GM12864 (cell line): ENCODE data around the gene LFNG.

Experiments
- DNase-seq: peaks from one replicate; pipeline ENCODE4 v3.0.0-alpha.2; 2011; ENCODE audit warnings: low read depth
- H3K4me3 ChIP-seq: 2 replicates; pipeline ENCODE4 v1.5.1; 2011; ENCODE audit warnings: mild to moderate bottlenecking, low read depth, low read length, control low read depth
- TF ChIP-seq, protein P1 (sequence below): IDR thresholded peaks from 2 replicates; pipeline ENCODE4 v1.5.1; 2011; ENCODE audit warnings: low read depth, mild to moderate bottlenecking, moderate library complexity, low read length, control low read depth, inconsistent platforms; ENCODE audit errors: missing control alignments

Gene LFNG

DNA sequence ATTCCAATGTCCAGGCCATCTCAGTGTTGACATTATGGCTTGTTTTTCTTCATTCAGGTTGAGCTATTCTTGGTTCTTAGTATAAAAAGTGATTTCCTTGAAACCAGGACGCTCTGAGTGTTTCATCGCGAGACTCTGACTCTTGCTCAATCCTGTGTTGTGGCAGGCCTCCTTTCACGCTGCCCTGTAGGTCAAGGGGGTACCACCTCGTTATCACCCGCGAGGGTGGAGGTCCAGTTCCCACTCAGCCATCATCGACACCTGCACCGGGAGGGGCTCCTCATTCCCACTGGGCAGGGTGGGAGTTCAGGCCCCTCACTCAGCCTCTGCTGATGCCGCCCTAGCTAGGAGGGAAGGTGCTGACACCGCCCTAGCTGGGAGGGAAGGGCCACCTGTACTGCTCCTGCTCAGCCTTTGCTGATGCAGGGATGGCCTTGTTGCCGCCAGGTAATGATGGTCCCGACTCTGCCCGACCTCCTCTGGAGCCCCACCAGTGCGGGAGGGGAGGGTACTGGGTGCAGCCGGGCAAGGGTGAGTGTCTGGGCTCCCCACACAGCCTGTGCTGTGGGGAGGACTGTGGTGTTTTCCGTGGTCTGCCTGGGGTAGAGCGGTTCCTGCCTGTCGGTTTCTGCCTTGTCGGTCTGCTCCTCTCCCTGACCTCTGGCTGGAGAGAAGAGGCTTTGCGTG, 55.6 kb downstream of the LFNG start:
- TF ChIP-seq, protein P1, sequence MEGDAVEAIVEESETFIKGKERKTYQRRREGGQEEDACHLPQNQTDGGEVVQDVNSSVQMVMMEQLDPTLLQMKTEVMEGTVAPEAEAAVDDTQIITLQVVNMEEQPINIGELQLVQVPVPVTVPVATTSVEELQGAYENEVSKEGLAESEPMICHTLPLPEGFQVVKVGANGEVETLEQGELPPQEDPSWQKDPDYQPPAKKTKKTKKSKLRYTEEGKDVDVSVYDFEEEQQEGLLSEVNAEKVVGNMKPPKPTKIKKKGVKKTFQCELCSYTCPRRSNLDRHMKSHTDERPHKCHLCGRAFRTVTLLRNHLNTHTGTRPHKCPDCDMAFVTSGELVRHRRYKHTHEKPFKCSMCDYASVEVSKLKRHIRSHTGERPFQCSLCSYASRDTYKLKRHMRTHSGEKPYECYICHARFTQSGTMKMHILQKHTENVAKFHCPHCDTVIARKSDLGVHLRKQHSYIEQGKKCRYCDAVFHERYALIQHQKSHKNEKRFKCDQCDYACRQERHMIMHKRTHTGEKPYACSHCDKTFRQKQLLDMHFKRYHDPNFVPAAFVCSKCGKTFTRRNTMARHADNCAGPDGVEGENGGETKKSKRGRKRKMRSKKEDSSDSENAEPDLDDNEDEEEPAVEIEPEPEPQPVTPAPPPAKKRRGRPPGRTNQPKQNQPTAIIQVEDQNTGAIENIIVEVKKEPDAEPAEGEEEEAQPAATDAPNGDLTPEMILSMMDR = no peak
- DNase-seq = no peak

DNA sequence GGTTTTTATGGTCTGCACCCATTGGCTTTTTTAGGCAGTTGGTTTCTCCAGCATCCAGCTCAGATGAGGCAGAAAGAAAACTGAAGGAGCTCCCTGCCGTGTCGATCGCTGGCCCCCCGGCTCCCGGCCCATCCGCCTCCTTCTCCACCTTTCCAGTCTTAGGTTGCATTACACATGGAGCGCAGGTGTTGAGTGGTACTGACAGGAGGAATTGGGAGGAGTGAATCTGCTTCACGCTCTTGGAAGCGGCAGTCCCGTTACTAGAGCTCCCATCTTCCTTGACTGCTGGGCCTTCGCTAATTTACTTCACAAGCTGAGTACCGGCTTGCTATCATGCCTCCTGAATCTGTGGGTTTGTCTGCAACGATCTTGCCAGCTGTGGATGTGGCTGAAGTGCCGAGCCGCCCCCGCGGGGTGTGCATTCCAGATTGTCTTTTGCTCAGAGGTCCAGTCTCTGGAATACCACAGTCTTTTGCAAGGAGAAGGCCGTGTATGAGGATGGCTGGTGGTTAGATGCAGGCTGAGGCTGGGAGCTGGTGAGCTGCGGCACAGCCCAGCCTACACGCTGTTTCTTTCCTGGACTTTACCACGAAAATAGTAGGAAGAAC, 56.3 kb downstream of the LFNG start:
- H3K4me3 ChIP-seq = no peak overlapping the region
- DNase-seq = no peak
- TF ChIP-seq, protein P1 = no peak

More for the DNA sequence above, 55.6 kb downstream of the LFNG start:
- no peak overlapping the region for H3K4me3 ChIP-seq

DNA sequence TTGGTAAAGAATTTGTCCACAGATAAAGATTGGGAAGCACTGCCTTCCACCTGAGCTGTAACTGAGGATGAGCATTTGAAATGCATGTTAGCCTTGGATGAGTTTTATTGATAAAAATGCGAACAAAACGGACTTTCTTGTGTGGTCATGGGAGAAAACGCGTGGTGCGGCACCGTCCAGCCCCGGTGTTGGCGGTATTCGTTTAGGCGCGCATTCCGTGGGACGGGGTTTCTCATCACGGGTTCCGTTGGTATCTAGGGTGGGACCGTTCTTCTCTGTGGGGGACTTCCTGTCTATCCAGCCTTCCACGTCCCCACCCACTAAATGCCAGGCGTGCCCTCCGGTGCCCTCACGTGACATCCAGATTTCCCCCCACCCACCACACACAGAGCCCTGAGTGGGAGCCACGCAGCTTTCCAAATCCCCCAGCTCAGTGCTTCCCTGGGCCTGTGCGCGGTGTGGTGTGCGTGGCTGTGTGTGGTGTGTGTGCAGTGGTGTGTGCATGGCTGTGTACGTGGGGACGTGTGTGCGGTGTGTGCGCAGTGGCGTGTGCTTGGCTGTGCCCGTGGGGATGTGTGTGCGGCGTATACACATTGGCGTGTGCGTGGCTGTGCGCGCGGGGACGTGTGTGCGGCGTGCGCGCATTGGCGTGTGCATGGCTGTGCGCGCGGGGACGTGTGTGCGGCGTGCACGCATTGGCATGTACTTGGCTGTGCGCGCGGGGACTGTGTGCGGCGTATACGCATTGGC, 57.3 kb downstream of the LFNG start:
- TF ChIP-seq, protein P1 = no peak
- DNase-seq = no peak
- no peak overlapping the region for H3K4me3 ChIP-seq
